Head of caudate nucleus (tissue), 42 donors: ENCODE data around the gene PLD6.
"Not testable (repeated sequence)": the region's sequence is repeated elsewhere in the genome, so short reads cannot be mapped to it uniquely, and the experiment has no call there.

Experiments
- DNase-seq, 42 donors: peaks; one replicate each; pipeline versions ENCODE4 v3.0.0 to v3.0.0-alpha.2; 2020 to 2021; ENCODE audit warnings: mixed read lengths in 7 of 42
- intact Hi-C: fragments of 100-400 bp; cut with DNase I; formaldehyde crosslinking; loops from one replicate; pipeline ENCODE4 v1.15.0; 2022

Gene PLD6, protein sequence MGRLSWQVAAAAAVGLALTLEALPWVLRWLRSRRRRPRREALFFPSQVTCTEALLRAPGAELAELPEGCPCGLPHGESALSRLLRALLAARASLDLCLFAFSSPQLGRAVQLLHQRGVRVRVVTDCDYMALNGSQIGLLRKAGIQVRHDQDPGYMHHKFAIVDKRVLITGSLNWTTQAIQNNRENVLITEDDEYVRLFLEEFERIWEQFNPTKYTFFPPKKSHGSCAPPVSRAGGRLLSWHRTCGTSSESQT

DNA sequence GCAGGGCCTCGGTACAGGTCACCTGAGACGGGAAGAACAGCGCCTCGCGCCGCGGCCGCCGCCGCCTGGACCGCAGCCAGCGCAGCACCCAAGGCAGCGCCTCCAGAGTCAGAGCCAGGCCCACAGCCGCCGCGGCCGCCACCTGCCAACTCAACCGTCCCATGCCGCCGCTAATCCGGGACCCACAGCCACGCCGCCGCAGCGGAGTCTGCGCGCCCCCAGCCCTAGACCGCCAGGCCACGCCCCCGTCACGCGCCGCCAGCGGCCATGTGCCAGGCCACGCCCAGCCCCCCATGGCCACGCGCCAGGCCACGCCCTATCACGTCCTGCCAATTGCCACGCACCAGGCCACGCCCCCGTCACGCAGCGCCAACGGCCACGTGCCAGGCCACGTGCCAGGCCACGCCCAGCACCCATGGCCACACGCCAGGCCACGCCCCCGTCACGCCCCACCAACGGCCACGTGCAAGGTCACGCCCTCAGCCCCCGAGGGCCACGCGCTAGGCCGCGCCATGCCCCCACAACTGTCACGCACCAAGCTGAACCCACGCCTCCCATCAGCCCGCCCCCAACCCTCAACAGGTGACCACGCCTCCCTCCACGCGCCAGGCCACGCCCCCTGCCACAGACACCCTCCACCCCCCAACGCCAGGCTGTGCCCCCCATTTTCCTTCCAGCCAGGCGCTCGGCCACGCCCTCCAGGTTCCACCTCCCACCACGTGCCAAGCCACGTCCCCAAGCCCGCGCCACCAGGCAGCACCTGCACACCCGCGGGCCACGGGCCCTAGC is at the start of gene PLD6:
TSS of gene PLD6 (minus strand) at position 210 of the 789 bp plus-strand sequence. CDS start at position 163, 47 bp downstream.
- intact Hi-C loops, result no loop called here
- DNase-seq, result peak; percentile 61 to 92 (median 80)

DNA sequence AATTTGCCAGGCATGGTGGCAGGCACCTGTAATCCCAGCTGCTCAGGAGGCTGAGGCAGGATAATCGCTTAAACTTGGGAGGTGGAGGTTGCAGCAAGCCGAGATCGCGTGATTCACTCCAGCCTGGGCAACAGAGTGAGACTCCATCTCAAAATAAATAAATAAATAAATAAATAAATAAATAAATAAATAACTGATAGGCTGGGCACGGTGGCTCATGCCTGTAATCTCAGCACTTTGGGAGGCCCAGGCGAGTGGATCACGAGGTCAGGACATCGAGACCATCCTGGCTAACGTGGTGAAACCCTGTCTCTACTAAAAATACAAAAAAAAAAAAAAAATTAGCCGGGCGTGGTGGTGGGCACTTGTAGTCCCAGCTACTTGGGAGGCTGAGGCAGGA is 49.6 kb upstream of the PLD6 start:
- peak in 3 of 42 donors; percentile 24 to 28 (median 26) for DNase-seq
- intact Hi-C loops, result not testable (repeated sequence)

DNA sequence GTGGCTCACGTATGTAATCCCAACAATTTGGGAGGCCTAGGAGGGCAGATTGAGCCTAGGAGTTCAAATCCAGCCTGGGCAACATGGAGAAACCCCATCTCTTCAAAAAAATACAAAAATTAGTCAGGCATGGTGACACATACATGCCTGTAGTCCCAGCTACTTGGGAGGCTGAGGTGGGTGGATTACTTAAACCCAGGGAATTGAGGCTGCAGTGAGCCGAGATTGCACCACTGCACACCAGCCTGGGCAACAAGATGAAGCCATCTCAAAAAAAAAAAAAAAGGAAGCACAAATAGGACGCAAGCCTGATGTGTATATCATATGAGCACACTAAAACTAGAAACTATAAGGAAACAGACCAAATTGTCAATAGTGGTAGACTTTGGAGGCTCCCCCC is 47.9 kb upstream of the PLD6 start:
- intact Hi-C loops, result no loop called here
- DNase-seq, result peak in 20 of 42 donors; percentile 24 to 72 (median 45)

DNA sequence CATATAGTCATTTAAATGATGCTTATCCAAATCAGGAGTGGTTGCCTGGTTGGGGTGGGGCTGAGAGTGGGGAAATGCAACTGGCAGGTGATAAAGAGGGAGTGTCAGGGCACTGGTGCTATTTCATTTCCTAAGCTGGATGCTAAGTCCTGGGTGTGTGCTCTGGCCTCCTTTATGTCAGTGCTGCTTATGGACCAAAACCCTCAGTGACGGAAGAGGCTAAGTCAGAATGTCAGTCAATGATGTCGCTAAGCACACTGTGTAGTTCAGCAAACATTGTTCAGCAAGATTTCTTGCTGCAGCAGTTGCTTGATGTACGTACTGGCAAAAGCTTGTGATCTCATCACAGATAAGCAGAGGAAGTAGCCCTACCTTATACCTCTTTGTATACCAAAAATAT is 47.3 kb upstream of the PLD6 start:
- intact Hi-C loops, result no loop called here
- peak in 2 of 42 donors; percentile 9 to 31 for DNase-seq

DNA sequence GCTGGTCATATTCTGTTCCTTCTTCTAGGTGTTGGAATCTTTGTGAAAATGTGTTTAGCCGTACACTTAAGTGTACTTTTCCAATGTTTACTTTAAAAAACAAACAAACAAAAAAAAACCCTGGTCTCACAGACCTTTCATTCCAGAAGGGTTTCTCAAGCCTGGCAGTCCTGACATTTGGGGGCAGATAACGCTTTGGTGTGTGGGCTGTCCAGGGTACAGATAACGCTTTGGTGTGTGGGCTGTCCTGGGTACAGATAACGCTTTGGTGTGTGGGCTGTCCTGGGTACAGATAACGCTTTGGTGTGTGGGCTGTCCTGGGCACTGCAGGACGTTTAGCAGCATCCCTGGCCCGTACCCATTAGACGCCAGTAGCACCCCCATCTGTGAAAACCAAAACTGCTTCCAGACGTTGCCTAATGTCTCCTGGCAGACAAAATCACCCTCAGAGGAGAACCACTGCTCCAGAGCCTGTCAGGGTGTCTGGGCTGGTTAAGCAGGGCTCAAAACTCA is 46.1 kb upstream of the PLD6 start:
- intact Hi-C loops, result no loop called here
- peak in 2 of 42 donors; percentile 17 to 35 for DNase-seq

DNA sequence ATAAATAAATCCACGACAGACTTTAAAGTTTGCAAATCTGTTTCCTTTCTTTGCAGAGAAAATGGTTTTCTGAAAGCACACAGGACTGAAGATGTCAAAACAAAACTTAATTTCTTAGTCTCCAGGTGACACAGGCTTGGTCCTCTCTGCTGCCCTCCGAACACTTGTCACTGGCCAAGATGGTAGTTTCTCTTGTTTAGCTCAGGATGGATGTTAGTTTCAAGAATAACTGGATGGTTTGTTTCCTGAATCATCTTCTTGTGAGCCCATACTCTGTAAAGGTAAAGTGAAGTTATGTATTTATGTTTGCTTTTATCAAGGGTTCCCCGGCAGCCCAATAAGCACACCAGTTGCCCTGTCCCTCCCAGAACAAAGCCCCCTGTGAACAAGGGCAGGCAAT is 40.7 kb upstream of the PLD6 start:
- intact Hi-C loops, result no loop called here
- DNase-seq, result peak in 2 of 42 donors; percentile 7 to 10

DNA sequence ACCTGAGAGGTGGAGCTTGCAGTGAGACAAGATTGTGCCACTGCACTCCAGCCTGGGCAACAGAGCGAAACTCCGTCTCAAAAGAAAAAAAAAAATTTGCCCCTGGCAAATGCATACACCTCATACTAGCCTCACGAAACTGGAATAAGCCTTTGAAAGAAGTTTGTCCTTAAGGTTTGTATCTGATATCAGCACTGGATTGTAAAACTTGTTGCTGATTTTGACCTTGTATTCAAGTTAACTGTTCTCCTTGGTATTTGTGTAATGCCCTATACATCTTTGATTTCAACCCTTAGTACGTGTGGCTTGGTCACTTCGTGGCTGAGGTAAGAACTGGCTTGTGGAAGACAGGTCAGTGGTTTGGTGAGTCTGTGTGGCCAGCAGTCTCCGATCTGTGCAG is 37.0 kb upstream of the PLD6 start:
- peak in 1 of 42 donors; percentile 5 for DNase-seq
- intact Hi-C loops, result no loop called here

DNA sequence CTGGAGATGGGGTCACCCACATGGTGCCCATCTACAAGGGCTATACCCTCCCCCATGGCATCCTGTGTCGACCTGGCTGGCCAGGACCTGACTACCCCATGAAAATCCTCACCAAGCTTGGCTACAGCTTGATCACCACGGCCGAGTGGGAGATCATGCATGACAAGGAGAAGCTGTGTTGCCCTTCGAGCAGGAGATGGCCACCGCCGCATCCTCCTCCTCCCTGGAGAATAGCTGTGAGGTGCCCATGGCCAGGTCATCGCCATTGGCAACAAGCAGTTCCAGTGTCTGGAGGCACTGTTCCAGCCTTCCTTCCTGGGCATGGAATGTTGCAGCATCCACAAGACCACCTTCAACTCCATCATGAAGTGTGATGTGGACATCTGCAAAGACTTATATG is 36.1 kb upstream of the PLD6 start:
- intact Hi-C loops, result no loop called here

DNA sequence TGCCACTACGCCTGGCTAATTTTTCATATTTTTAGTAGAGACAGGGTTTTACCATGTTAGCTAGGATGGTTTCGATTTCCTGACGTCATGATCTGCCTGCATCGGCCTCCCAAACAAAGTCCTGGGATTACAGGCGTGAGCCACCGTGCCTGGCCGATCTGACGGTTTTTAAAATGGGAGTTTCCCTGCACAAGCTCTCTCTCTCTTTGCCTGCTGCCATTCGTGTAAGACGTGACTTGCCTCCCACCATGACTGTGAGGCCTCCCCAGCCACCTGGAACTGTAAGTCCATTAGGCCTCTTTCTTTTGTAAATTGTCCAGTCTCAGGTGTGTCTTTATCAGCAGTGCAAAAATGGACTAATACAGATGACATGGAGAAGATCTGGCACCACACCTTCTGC is 35.5 kb upstream of the PLD6 start:
- intact Hi-C loops, result no loop called here
- DNase-seq, result peak in 3 of 42 donors; percentile 1 to 7 (median 5)

More for the DNA sequence above, 36.1 kb upstream of the PLD6 start:
- DNase-seq, result peak in 3 of 42 donors; percentile 0 to 17 (median 13)

DNA sequence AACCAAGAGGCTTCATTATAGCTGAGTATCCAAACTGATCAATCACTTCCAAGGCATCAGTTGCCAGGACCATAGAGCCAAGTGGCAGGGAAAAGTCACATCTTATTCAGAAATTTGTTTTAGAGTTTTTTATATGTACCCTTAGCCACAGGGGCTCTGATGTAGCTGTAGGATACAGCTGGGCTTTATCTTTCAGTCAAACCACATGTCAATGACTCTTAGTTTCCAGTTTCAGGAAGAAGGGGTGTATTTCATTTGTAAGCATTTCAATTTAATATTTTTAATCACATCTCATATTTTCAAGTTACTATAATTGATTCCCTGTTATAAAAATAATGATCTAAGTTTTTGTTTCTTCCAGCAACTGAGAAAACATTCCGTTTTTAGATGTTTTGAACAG is 33.7 kb upstream of the PLD6 start:
- no peak for DNase-seq
- intact Hi-C loops, result no loop called here

DNA sequence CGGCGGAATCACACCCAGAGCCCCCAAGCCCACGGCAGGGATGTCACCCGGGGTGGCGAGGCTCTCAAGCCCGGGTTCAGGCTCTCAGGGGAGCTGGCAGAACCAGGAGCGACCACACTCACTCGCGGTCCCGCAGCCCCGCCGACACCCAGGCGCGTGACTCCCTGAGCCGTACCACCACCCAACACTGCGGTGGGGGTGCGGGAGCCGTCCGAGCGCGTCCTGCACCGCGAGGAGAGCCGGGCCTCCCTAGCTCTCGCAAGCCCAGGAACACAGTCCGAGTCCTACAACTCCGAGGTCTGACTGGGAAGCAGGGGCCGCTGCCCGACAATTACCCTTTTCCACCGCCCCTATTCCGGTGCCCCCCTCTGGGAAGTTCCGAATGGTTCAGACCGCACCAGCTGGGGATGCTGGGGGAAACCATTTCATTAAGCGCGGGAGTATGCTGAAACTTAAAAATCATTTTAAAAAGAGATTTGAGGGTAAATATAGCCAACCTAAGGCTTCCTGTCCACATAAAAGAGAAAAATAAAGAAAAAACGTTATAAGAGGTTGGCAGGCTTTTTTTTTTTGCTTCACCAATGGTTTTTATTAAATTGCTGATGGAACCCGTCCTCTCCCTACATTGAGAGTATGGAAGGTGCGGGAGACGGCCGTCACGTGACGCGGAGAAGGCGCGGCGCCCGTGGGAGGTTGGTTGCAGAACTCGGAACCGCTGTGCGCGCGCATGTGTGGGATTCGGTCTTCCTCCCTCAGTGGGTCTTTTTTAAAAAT is 31.1 kb upstream of the PLD6 start, which contains the start of gene FLCN:
TSS of gene FLCN (minus strand) at position 143 of the 774 bp plus-strand sequence. CDS start 9,031 bp downstream, outside the sequence.
- DNase-seq, result peak; percentile 93 to 99 (median 96)
- intact Hi-C loops, result loop anchor here (2.0 kb wide), 1 partner anchor 44 kb away; the partner anchor contains the start of gene COPS3

DNA sequence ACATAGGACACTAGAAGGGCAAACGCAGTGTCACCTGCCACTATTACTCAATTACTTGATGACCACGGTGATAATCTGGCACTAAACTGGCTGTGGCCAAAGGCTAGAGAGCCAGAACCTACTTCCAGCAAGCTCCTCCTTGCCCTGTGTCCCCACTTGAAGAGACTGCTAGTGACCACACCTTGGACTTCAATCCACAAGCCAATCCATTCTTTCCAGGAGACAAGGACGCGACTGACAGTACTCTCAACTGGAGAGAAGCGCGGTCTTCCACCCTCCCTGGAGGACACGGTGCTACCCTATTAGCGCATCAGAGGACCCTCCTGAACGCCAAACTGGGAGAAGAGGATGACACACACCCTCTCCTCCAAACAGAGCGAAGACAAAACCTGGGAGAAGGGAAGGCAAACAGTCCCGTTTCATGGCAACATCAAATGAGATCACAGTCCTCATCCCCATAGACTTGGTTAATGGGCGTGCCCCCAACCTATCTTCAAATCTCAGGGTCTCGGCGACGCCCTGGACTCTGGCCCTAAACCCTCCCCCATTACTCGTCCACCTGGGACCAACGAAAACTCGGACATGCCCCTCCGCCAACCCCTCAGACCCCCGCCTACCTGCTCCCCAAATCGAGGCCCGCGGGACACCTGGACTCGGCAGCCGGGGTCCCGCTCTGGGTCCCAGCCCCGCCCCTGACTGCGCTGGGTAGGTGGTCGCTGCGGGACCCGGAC is 30.3 kb upstream of the PLD6 start:
- intact Hi-C loops, result loop anchor here (2.0 kb wide), 1 partner anchor 44 kb away; the partner anchor contains the start of gene COPS3
- DNase-seq, result peak in 6 of 42 donors; percentile 21 to 51 (median 24)

DNA sequence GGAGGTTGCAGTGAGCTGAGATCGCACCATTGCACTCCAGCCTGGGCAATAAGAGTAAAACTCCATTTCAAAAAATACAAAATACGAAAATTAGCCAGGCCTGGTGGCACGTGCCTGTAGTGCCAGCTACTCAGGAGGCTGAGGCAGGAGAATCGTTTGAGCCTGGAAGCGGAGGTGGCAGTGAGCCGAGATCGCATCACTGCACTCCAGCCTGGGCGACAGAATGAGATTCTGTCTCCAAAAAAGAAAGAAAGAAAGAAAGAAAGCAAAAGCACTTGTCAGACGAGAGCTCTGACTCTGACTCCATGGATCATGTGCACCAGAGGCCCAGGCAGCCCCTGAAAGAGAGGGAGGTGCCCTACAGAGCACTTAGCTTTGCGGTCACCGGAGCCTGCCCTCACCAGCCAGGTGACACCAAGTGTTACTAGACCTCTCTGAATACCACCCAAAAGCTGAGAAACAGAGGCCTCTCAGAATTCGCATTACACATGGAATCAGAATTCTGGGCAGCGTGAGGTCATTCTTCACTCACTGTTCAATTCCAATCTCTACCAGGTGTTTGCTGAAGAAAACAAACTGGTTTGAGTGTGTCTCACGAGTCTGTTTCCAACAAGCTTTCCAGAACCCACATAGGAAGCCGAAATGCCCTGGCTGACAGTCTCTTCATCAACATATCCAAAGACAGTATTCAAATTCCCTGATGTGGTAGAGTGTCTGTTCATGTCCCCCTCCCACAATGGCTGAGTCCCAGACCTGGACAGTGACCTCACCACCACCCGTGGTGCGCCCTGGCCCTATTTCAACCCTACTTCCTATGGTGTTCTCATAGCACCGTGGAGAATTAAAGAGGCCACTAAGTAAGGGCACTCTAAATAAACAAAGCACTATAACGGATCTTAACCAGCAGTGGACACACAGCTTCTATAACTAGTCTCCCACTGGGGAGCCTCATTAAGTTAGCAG is 29.4 kb upstream of the PLD6 start:
- peak in 28 of 42 donors; percentile 21 to 81 (median 52) for DNase-seq
- intact Hi-C loops, result loop anchor here (2.0 kb wide), 1 partner anchor 45 kb away; the partner anchor contains the start of gene COPS3

DNA sequence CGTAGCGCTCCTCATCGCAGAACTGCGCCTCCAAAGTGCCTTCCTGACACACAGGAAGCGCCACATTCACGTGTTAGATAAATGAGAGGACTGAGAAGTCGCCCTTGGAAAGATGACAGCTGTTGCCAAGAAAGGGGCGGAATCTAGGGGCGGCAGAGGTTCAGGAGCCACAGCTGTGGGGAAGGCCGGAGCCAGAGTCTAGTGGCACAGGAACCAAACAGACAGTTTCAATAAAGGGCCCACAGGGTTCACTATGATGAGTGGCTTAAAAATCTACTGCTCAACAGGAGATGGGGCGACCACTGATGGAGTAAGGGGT is 26.1 kb upstream of the PLD6 start:
- peak in 1 of 42 donors; percentile 43 for DNase-seq
- intact Hi-C loops, result no loop called here

DNA sequence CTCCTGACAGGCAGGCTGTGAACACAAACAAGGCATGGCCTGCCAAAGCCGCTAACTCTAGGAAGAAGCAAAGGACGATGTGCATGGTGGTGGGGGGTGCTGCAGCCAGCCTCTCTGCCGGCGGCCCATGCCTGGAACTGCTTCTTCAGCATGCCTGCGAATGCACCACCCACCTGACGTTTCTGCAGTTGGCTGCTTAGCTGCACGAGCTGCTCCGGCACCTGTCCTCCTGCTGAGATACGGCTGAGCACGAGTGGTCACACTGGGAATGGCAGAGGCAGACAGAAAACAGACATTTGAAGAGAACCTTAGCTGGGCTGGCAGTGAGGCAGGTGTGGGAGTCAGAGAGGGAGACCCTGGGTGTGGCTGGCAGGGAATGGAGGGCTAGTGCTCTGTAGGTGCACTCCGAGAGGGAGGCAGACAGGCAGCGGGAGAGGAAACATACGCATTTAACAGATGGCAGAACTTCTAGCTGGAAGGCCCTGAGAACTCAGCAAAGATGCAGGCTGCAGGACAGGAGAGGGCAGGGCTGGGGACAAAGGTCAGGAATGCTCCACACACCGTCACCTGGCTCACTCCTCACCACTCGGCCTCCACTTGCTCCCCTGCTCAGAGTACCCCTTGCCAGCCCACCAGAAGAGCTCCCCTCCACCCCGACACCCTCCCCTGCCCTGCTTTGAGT is 25.6 kb upstream of the PLD6 start:
- intact Hi-C loops, result no loop called here
- DNase-seq, result peak in 24 of 42 donors; percentile 26 to 79 (median 53)
